ENCODE measurements around the gene TXNL4A. TPM values are rescaled to one million over a fixed set of nuclear protein-coding genes. Genes with fewer than 3 reads are reported as not detected.
"Not testable (repeated sequence)": the region's sequence is repeated elsewhere in the genome, so short reads cannot be mapped to it uniquely, and the experiment has no call there.

Gene TXNL4A
- polyA plus RNA-seq, 1 donor: 82.3 TPM

DNA sequence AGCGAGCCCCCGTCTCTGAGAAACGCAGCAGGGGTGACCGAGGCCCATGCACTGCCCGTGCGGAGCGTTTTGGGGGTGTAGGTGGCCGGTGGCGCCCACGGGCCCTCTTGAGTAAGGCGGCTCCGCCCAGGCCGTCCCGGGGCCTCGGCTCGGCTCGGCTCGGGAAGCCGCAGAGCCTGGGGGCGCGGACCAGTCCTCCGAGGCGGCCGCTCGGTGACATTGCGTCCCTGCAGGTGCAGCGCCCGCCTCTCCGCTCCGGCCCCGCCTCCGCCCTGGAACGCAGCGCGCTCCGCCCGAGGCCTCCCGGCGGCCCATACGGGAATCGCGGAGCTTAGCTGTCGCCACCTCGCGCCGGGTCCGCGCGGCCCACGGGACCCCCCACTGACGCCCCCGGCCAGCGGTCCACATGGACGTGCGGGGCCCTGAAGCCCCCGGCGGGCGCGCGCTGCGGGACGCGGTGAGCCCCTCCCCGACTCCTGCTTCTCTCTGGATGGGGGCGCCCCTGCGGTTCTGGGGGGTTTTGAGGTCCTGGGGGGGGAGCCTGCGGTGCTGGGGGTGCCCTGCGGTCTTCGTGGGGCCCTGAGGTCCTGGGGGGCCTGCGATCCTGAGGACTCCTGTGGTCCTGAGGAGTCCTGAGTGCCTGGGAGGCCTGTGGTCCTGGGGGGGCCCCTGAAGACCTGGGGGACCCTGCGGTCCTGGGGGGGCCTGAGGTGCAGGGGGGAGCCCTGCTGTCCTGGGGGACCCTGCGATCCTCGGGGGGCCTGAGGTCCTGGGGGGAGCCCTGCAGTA, 23.8 kb downstream of the TXNL4A start, which contains the start of gene HSBP1L1:
HSBP1L1 (plus strand) TSS at position 314 of the 789 bp plus-strand sequence; CDS start at position 407, 93 bp downstream.
- no peak for DNase-seq (ENCODE audit: low read depth)

DNA sequence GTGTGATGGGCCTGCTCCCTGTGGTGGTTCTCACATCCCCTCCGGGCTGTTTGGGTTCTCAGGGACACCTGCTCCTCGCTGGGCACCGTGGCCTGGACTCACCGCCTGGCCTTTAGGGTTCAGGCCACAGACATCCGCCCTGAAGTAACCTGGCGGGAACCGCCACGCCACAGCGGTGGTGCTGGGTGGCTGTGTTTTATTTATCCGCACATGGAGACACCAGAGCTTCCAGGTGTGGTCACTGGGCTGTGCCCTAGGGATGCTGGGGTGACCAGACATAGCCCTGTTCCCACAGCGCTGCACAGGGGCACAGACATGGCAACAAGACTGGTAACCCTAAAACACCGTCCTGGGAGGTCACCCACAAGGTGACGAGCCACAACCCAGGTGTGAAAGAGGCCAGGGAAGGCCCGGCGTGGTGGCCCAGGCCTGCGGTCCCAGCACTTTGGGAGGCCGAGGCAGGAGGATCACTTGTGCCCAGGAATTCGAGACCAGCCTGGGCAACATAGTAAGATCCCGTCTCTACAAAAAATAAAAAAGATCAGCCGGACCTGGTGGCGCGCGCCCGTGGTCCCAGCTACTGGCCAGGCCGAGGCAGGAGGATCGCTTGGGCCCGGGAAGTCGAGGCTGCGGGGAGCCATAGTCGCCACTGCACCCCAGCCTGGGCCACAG, 24.6 kb downstream of the TXNL4A start:
- no peak for DNase-seq (ENCODE audit: low read depth)

DNA sequence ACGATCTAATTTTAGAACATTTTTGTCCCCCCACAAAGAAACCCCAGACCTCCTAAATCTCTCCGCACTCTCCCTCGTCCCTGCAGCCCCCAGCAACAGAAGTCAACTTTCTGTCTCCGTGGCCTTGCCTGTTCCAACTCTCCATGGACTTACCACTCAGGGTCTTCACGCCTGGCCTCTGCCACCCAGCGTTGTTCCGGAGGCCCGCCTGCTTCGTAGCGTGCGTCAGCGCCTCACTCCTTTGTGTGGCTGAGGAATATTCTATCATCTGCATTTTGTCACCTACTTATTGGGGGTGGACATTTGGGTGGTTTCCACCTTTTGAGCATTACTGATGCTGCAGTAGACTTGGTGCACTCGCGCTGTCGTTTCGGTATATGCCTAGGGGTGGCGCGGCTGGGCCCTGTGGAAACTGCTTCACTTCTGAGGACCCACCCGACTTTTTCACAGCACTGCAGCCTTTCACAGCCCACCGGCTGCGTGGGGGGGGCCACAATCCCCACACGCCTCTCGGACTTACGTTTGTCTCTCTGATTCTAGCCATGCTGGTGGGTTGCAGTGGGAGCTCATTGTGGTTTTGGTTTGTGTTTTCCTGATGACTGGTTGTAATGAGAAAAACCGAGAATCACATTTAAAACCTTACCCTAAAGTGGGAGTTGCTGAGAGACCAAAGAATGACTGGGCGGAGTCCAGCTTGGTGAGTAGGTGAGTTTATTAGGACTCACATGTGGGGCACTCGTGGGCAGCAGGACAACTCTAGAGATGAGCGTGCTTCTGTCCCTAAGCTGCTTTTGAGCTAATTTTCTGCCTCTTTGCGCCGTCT, 25.3 kb downstream of the TXNL4A start:
- no peak for DNase-seq (ENCODE audit: low read depth)

DNA sequence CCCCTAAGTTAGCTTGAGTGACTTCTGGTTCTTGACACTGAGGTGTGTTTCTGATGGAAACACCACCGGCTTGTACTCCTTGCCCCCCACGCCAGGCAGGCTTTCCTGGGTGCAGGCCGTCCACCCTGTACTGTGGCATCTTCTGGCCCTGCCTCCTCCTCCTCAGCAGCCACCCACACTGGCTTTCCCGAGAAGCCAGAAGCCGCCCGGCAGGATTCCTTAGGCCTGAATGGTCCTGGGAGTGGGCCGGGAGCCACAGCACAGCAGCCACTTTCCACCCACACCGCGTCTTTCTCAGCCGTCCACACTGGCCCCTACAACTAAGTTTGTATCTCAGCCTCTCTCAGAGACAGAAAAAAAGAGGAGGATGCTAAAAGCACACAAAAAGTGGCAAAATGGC, 26.1 kb downstream of the TXNL4A start:
- DNase-seq (ENCODE audit: low read depth): no peak

DNA sequence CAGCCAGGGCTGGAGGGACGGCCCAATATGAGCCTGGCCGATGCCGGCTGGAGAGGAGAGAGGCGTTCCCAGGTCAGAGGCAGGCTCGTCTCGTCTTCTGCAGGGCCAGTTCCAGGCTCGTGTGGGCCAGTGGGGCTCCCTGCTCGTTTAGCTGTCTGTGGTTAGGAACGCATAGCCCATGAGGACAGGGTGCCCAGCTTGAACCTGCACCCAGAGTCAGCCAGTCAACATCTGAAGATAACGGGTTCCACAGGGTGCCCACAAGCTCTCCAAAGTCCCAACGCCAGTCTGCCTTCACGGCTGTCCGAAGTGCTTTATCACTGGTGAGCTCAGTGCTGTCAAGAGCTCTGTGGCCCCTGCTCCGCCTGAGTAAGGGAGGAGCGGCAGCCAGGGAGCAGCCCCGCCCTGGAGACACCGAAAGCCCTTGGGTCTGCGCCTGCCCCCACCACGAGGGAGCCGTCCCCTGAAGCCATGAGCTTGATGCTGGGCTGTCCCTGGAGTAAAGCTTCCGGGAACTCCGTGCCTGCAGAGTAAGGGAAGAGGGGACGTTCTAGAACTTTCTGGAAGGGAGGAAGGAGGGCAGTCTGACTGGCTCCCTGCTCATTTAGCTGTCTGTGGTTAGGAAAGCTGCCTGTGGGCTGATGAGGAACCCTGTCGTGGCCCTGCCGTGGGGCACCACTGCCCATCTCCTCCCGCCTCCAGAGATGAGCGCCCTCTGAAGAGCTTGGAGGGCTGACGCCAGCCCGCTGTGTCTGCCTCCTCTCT, 26.7 kb downstream of the TXNL4A start:
- no peak for DNase-seq (ENCODE audit: low read depth)

DNA sequence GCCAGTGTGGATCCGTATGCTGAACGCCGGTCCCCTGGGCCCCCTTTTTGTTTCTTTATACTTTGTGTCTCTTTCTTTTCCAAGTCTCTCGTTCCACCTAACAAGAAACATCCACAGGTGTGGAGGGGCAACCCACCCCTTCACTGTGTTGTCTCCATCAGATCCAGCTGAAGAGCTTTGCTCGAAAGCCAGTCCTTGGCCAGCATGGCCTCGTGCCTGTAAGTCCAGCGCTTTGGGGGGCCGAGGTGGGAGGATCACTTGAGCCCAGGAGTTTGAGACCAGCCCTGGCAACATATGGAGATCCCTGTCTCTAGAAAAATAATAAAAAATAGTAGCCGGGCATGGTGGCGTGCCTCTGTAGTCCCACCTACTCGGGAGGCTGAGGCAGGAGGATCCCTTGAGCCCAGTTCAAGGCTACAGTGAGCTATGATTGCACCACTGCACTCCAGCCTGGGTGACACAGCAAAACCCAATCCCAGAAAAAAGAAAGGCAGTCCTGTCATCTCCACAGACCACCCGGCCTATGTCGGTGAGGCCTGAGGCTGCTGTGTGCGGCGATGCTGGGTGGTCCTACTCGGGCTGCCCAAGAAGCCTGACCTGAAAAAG, 27.3 kb downstream of the TXNL4A start:
- no peak for DNase-seq (ENCODE audit: low read depth)

DNA sequence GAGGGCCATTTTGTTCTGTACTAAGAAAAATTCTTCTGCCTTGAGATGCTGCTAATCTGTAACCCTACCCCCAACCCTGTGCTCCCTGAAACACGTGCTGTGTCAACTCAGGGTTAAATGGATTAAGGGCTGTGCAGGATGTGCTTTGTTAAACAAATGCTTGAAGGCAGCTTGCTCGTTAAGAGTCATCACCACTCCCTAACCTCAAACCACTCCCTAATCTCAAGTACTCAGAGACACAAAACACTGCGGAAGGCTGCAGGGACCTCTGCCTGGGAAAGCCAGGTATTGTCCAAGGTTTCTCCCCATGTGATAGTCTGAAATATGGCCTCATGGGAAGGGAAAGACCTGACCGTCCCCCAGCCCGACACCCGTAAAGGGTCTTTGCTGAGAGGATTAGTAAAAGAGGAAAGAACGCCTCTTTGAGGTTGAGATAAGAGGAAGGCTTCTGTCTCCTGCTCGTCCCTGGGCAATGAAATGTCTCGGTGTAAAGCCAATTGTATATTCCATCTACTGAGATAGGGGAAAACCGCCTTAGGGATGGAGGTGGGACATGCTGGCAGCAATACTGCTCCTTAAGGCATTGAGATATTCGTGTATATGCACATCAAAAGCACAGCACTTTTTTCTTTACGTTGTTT, 28.1 kb downstream of the TXNL4A start:
- DNase-seq (ENCODE audit: low read depth): not testable (repeated sequence)

DNA sequence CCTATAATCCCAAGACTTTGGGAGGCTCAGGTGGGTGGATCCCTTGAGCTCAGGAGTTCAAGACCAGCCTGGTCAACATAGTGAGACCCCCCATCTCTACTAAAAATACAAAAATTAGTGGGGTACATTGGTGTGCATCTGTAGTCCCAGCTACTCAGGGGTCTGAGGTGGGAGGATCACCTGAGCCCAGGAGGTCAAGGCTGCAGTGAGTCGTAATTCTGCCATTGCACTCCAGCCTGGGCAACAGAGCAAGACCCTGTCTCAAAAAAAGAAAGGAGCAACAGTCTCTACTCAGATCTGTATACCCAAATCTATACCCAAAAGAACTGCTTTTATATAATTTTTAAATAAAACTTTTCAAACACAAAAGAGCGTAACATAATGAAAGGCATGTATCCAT, 29.4 kb downstream of the TXNL4A start:
- no peak for DNase-seq (ENCODE audit: low read depth)

DNA sequence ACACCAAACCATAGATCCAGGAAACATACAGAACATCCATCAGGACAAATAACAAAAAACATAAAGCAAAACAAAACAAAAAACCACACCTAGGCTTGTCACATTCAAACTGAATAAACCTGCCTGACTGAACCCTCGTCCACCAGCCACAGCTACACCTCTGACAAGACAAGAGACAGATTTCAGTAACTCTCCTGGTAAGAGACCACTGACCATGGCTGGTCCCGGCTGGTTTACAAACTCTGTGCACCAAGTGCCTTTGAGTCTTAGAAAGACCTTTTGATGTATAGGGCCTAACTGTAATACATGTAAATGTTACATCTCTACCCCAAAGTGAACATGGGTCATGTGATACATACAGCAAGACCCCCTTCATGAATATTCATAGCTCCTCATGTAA, 32.1 kb downstream of the TXNL4A start:
- DNase-seq (ENCODE audit: low read depth): no peak

DNA sequence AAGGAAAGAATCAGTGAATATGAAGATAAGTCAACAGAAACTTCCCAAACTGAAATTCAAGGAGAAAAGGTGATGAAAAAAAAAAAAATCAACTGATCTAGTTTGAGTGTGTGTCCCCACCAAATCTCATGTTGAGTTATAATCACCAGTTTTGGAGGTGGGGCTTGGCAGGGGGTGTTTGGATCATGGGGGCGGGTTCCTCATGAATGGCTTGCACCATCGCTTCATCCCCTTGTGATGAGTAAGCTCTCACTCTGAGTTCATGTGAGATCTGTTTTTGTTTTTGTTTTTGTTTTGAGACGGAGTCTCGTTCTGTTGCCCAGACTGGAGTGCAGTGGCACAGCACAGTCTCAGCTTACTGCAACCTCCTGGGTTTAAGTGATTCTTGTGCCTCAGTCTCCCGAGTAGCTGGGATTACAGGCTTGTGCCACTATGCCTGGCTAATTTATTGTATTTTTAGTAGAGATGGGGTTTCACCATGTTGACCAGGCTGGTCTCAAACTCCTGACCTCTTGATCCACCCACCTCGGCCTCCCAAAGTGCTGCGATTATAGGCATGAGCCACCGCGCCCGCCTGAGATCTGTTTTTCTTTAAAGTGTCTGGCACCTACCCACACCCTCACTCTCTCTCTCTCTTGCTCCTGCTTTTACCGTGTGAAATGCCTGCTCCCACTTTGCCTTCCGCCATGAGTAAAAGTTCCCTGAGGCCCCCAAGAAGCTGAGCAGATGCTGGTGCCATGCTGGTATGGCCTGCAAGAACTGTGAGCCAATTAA, 32.9 kb downstream of the TXNL4A start:
- no peak for DNase-seq (ENCODE audit: low read depth)

DNA sequence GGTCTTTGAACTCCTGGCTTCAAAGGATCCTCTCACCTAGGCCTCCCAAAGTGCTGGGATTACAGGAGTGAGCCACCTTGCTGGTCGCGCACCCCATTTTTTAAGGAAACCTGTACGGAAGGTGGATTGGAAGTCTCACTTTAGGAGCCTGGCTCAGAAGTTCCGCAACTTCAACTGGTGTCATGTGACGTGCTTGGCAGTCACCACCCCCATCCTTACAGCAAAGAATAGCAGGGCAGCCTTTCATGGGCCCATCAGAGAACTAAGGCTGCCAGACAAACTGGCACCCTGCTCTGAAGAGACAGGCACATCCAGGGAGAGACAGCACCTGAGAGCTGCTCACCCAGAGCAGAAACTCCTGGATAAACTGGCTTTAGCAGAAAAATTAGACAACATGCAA, 33.6 kb downstream of the TXNL4A start:
- DNase-seq (ENCODE audit: low read depth): no peak

DNA sequence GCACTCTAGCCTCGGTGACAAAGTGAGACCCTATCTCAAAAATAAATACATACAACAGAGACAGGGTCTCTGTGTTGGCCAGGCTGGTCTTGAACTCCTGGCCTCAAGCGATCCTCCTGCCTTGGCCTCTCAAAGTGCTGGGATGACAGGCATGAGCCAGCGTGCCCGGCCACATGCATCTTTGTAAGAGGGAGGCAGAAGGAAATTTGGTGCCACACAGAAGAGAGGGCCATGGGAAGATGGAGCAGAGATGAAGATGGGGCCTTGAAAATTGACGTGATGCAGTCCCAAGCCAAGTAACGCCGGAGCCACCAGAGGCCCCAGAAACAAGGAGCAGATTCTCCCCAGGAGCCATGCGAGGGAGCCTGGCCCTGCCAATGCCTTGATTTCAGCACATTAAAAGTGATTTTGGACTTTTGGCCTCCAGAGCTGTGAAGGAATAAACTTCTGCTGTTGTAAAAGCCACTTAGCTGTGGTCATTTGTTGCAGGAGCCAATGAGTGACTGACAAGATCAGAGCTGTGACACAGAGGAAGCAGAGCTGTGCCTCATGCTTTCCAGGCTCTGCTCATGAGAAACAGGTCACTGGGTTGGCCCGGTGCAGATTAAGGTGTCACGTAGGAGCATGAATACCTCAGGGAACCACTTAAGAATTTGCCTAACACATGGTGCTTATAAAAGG, 34.3 kb downstream of the TXNL4A start:
- DNase-seq (ENCODE audit: low read depth): no peak

DNA sequence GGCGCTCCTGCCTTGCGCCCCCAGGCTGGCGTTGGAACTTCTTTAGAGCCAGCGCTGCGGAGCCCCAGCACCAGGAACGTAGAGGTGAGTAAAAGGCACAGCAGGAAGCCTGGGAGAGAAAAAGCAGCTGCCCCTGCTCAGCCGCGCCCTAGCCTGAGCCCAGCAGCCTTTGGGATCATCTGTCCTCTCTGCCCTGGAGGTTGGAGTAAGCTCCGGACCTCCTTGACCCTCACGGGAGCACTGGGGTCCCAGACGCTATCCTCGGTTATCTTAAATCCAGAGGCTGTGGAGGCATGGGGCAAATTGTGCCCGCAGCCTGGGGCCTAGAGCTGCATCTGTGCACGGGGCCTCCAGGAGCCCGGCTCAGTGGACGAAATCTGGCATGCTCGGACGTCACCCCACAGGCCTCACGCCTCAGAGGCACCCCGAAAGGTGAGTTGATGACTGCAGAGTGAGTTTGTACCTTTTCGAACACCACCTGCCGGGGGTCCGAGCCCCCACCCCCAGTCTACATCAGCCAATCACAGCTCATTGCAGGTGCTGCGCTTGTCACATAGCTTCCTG, 35.3 kb downstream of the TXNL4A start:
- no peak for DNase-seq (ENCODE audit: low read depth)

DNA sequence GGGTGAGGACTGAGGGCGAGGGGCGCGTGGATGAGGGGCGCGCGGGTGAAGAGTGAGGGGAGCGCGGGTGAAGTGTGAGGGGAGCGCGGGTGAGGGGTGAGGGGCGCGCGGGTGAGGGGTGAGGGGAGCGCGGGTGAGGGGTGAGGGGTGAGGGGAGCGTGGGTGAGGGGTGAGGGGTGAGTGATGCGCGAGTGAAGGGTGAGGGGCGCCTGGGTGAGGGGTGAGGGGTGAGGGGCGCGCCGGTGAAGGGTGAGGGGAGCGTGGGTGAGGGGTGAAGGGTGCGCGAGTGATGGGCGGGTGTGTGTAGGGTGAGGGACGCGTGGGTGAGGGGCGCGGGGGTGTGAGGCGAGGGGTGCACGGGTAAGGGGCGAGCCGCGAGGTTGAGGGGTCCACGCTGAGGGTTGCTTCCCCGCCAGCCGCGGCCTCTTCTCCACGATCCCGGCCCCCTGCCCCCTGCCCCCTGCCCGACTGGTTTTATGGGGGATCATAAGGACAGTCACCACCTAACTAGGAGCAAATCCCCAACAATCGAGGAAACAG, 35.8 kb downstream of the TXNL4A start:
- no peak for DNase-seq (ENCODE audit: low read depth)

DNA sequence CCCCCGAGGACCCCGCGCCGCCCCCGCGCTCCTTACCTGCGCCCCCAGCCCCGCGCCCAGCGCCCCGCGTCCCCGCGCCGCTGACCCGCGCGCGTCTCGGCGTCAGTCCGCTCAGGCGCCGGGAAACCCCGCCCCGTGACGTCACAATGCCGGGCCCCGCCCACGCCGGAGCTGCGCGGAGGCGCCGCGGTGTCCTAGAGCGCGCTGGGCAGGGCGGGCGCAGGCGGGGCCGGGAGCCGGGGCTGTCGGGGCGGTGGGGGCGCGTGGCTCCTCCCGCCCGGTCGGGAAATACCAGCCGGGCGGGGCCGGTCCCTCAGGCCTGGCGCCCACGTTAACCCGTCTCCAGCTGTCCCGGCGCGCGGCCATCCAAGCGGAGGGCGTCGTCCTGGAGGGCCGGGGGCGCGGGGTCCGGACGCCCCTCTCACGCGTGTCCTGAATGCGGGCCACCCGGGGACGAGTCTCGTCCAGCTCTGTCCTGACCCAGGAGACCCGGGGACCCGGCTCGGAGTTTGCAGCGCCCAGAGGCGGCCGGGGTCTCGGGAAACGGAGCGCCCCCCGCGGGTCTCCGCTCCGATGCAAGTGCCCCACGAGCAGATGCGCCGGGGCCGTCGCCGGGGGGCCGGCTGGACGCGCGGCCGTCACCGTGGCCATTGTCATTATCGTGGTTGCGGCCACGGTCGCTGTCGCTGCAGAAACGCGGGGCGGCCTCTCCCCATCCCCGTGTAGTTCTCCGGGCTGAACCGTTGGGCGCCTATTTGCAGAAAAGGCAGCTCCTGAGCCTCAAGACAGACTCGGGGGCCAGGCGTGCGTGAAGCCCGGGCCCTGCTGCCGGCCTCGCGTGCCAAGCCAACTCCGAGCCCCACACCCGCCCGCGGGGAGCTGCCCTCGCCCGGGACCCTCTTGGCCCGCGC, 36.6 kb downstream of the TXNL4A start, which contains the start of gene SLC66A2:
SLC66A2 (minus strand) TSS at position 109 of the 911 bp plus-strand sequence. CDS start 727 bp downstream, outside the sequence.
- DNase-seq (ENCODE audit: low read depth): peak; percentile 48

DNA sequence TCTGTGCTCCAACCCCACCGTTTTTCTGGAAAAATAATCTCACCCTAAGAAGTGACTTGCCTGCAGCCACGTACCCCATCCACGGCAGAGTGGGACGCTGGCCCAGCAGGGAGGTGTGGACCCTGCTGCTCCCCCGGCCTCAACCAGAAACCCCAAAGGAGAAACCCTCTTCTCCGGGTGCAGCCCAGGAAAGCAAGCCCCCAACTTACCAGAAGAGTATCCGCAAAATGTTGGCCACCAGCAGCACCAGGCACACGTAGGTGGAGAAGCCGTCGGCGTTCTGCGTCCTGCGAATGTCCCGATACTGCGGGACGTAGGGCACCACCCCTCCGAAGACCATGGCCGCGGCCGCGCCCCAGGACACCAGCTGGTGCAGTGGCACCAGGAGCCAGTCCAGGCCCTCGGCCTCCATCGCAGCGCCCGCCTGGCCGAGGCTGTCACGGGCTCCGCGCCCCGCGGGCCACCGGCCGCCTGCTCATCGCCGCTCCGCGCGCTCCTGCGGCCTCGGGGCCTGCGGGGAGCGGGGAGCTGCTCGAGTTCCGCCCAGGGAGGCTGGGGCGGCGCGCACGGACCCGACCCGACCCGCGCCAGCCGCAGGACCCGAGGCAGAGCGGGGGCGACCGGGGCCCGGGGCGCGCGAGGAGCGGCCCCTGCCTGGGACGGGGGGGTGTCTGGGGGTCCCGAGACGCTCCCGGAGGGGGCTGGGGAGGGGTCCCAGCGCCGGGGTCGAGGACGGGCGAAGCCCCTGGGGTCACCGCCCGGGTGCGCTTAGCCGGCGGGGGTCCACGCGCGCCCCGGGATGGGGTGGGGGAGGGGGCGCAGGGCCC, 37.6 kb downstream of the TXNL4A start:
- no peak for DNase-seq (ENCODE audit: low read depth)
